ENCODE data around the gene TTC3. TPM values are rescaled to one million over a fixed set of nuclear protein-coding genes. Genes with fewer than 3 reads are reported as not detected.

The TTC3 gene
- total RNA-seq, 1 donor from 2014 or later, result 57.2 TPM

GRCh38 chr21:37220981-37221664 is 148.1 kb downstream of the TTC3 start:
- intact Hi-C loops (cut with micrococcal nuclease), result loop anchor here (1.0 to 5.0 kb wide), 5 partner anchors 37 to 241 kb away; partner anchors contain the start of genes DYRK1A, PIGP, TTC3 and VPS26C

- intact Hi-C loops (cut with micrococcal nuclease), result loop anchor here (5.0 kb wide), 1 partner anchor 240 kb away; no protein-coding TSS in a partner anchor
Observed at GRCh38 chr21:37222248-37222647, 149.2 kb downstream of the TTC3 start.

GRCh38 chr21:37223804-37224345 is 150.8 kb downstream of the TTC3 start:
- intact Hi-C loops (cut with micrococcal nuclease), result loop anchor here (5.0 kb wide), 1 partner anchor 238 kb away; no protein-coding TSS in a partner anchor

DNA sequence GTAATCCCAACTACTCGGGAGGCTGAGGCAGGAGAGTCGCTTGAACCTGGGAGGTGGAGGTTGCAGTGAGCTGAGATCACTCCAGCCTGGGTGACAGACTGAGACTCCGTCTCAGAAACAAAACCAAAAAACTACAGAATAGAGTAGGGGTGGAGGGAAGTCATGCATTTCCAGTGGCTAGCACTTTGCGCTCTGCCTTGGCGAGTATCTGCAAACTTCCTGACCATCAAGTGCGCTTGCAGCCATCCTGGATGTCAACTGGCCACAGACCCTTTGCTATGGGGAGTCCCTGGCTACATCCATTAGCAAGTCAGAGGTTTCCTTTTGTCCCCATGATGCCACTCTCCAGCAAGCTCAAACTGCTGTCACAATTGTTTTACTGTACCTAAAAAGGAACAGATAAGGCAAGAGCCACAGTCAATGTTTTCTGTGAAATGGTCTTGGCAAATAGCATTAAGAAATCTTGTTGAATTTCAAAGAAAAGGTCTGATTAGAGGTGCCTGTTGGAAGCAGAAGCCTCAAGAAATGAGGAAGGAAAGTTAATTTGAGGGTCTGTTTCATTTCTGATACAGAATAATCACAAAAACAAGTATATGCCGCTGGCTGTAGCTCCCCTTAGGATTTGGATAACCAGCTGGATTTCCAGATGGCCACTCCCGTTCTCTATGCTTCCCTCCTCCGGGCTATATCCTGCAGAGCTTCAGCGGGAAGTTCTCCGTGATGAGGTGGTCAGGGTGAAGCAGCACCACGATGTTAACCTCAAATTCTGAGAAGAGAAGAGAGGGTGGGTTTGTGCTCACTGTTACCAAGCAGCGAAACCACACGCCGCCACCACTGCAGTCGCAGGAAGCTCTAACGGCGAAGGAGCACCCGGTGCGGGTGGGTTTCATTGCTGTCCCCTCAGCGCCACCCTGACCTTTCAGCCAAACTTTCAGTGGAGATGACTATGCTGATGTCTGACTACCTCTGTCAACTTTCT is 152.1 kb downstream of the TTC3 start:
- intact Hi-C loops (cut with micrococcal nuclease), result loop anchor here (1.0 to 5.0 kb wide), 2 partner anchors 42 to 237 kb away; partner anchors contain the start of gene VPS26C

GRCh38 chr21:37226041-37226920 is 153.2 kb downstream of the TTC3 start:
- intact Hi-C loops (cut with micrococcal nuclease), result no loop called here

DNA sequence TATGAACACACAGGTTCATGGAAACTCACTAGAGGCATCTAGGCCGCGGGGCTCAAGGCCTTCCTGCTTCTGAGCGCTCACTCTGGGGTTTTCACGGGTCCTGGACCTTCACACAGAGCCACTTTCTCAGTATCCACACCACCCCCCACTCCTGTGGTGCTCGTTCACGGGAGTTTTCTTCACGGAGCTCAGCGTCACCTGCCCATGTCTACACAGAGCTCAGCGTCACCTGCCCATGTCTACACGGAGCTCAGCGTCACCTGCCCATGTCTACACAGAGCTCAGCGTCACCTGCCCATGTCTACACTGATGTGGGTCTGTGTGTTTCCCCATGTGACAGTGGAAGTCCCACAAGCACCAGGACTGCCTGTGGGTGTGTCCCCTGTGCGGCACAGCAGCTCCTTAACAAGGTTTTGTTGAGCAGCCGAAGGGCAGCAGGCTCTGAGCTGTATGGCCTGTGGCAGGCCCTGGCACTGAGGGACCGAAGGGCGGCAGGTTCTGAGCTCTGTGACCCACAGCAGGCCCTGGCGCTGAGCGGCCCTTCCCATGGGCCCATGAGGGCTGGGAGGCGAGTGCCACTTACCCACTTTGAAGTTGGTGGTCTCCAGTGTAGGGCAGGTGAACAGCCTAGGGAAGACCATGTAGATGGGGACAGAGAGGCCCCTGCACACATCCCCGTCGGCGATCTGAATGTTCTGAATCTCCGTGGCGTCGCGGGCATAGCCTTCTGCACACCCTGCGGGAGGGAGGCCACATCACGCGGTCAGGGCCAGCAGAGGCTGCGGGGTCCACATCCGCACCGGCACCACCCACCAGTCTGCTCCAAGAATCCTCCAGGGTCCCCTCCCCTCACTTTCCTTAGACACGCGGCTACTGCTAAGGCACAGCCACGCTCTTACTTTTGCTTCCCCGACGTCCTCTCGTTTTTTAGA is 154.3 kb downstream of the TTC3 start:
- intact Hi-C loops (cut with micrococcal nuclease), result no loop called here

- intact Hi-C loops (cut with micrococcal nuclease), result no loop called here
Observed at GRCh38 chr21:37228003-37228400, 154.9 kb downstream of the TTC3 start.

DNA sequence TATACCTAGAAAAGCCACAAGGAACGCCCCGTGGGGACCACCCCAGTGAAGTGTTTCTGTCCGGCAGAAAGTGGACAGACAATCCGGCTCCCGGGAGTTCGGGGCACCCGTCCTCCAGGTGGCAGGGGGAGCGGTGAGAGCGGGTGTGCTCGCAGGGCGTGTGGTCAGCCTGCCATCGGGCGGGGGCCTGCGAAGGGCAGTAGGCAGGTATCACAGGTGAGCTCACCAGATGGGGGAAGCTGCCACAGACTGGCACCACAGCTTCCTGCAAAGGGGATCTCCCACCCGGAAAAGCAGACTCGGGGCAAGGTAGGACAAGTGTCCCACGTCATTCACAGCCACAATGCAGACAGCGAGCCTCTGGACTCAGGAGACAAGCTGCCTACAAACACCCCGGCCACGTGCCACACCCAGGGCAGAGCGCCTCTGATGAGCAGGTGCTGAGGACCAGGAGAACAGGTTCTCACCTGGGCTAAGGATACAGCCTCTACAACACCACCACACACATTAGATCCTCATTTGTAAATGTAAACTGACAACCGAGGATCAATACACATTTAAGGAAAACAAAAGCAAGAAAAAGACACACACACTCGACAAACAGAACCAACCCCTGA is 157.7 kb downstream of the TTC3 start:
- intact Hi-C loops (cut with micrococcal nuclease), result no loop called here

DNA sequence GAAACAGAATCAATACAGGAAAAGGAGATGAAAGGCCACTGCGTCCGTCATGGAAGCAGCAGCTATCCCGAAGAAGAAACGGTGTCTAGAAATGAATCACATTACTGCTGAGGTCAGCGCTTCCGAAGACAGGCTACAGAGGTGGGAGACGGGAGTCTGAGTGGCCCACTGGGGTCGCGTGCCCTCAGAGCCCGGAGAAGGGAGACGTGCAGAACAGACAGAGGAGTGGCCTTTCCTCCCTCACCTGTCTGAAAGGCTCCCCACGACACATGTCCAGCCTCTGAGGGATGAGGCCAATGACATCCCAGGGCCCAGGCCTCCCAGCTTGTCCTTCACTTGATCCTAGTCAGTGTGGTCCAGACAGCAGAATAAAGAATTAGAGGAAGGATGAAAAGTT is 158.2 kb downstream of the TTC3 start:
- intact Hi-C loops (cut with micrococcal nuclease), result no loop called here

DNA sequence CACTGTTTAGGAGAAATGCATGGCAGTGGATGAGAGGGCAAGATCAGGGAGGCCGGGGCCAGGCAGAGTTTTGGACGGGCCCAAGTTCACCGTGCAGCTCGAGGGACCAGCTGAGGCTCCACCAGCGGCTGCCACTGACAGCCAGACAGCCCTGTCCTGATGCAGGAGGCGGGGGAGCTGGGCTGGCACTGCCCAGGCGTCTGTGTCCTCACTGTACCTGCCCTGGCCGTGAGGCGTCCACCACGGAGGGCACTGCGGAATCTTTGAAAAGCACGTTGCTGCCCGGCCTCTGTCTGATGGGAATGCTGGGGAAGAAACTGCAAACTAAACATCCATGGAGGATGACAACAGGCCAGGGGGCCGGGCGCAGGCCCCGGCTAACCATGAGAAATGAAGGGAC is 158.6 kb downstream of the TTC3 start:
- intact Hi-C loops (cut with micrococcal nuclease), result no loop called here

GRCh38 chr21:37232274-37233018 is 159.4 kb downstream of the TTC3 start:
- intact Hi-C loops (cut with micrococcal nuclease), result no loop called here

GRCh38 chr21:37233551-37234146 is 160.6 kb downstream of the TTC3 start:
- intact Hi-C loops (cut with micrococcal nuclease), result no loop called here

- intact Hi-C loops (cut with micrococcal nuclease), result no loop called here
Observed at GRCh38 chr21:37237346-37237745, 164.3 kb downstream of the TTC3 start.

DNA sequence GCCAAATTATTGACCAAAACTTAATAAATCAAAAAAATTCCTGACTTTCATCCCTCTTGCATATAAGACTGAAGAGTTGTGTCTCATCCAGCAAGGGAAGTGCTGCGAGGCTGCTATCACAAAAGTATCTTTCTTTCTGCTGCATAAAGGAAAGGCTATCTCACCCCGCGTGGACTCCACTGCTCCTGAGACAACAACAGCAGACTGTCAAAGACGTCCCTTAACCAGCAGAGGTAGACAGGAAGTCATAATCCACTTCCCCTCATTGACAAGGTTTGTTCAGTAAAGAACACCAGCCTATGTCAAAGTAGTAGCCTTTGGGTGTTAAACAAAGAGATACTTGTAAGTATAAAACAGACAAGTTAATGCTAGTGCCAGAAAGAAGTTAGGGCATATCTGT is 164.7 kb downstream of the TTC3 start:
- intact Hi-C loops (cut with micrococcal nuclease), result no loop called here

- intact Hi-C loops (cut with micrococcal nuclease), result no loop called here
Observed at GRCh38 chr21:37240978-37241377, 167.9 kb downstream of the TTC3 start.

- intact Hi-C loops (cut with micrococcal nuclease), result no loop called here
Observed at GRCh38 chr21:37241426-37241825, 168.4 kb downstream of the TTC3 start.

DNA sequence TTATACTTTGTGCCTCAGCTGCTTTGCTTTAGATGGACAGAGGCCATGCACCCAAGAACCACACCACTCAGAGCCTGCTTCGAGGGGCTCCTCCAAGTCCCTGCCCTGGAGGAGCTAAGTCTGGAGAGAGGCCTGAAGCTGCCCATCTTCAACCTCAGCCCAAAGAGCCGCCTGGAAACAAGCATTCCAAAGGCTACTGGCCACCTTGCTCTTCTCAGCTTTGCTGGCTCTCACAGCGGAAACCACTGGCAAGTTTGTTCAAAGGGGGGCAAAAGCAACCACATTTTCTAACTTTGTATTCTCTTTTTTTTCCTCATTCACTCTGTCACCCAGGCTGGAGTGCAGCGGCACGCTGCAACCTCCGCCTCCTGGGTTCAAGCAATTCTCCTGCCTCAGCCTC is 170.9 kb downstream of the TTC3 start:
- intact Hi-C loops (cut with micrococcal nuclease), result no loop called here

GRCh38 chr21:37244501-37245095 is 171.5 kb downstream of the TTC3 start:
- intact Hi-C loops (cut with micrococcal nuclease), result no loop called here
